ENCODE results near the gene ZKSCAN4. TPM values are rescaled to one million over a fixed set of nuclear protein-coding genes. Genes with fewer than 3 reads are reported as not detected.

The ZKSCAN4 gene
- polyA plus RNA-seq, 4 donors: 2.7 to 7.9 (median 3.8) TPM

Other genes with a start within 250 kb of the ZKSCAN4 start
- gene ZNF165, start 171.7 kb downstream of the ZKSCAN4 start, polyA plus RNA-seq: 1 to 10 TPM; 2.7 to 4.3 (median 3.6) TPM
- gene ZSCAN16, start 127.7 kb downstream of the ZKSCAN4 start, polyA plus RNA-seq: 10 to 100 TPM in 2 of 4 donors, 1 to 10 TPM in 2; 8.6 to 15.4 (median 10.5) TPM
- gene ZKSCAN8, start 110.4 kb downstream of the ZKSCAN4 start, polyA plus RNA-seq: 10 to 100 TPM in 1 of 4 donors, 1 to 10 TPM in 3; 1.1 to 20.1 (median 2.3) TPM
- 10 to 100 TPM in 1 of 4 donors, 1 to 10 TPM in 3; 5.5 to 15.5 (median 6.8) TPM for gene ZSCAN9, start 27.0 kb downstream of the ZKSCAN4 start, polyA plus RNA-seq
- gene NKAPL, start 7.0 kb upstream of the ZKSCAN4 start, polyA plus RNA-seq: 1 to 10 TPM in 1 of 4 donors, under 1 TPM in 3; 0.45 to 1.1 (median 0.86) TPM
- 10 to 100 TPM in 1 of 4 donors, 1 to 10 TPM in 3; 4.7 to 21.1 (median 6.7) TPM for gene ZSCAN26, start 14.9 kb upstream of the ZKSCAN4 start, polyA plus RNA-seq
- 1 to 10 TPM in 3 of 4 donors, under 1 TPM in 1; 0.81 to 3.2 (median 1.2) TPM for gene PGBD1, start 29.3 kb upstream of the ZKSCAN4 start, polyA plus RNA-seq
- 1 to 10 TPM; 1.3 to 5.1 (median 4.0) TPM for gene ZSCAN31, start 83.9 kb upstream of the ZKSCAN4 start, polyA plus RNA-seq
- gene ZKSCAN3, start 97.7 kb upstream of the ZKSCAN4 start, polyA plus RNA-seq: 1 to 10 TPM; 1.1 to 5.3 (median 1.9) TPM
- 1 to 10 TPM; 1.6 to 8.4 (median 2.0) TPM for gene ZSCAN12, start 147.5 kb upstream of the ZKSCAN4 start, polyA plus RNA-seq
- 1 to 10 TPM in 1 of 4 donors, under 1 TPM in 1, not detected in 2; 0.91 to 3.5 TPM for gene ZSCAN23, start 191.2 kb upstream of the ZKSCAN4 start, polyA plus RNA-seq

Data from small intestine (tissue), 4 donors.